CMK (cell line): ENCODE data around the gene RAD21L1.
A peak's percentile ranks its signal among the peaks of the same experiment; 100 is the strongest.

Experiments
- DNase-seq: peaks from one replicate; pipeline ENCODE4 v3.0.0-alpha.2; 2010; ENCODE audit warnings: low read depth

Gene RAD21L1

GRCh38 chr20:1225783-1226654 lies at the start of gene RAD21L1:
TSS of gene RAD21L1 (plus strand) at chr20:1226044. CDS start at chr20:1228454, 2,410 bp downstream.
- peak; percentile 79 for DNase-seq

- DNase-seq = no peak
These were observed 48.2 kb upstream of the RAD21L1 start for GRCh38 chr20:1177680-1178079.

GRCh38 chr20:1178103-1178502 lies 47.7 kb upstream of the RAD21L1 start:
- no peak for DNase-seq

GRCh38 chr20:1178623-1179022 lies 47.2 kb upstream of the RAD21L1 start:
- DNase-seq = no peak

GRCh38 chr20:1180949-1181348 lies 44.9 kb upstream of the RAD21L1 start:
- no peak for DNase-seq

- DNase-seq = no peak
These were observed 43.7 kb upstream of the RAD21L1 start for GRCh38 chr20:1182106-1182505.

GRCh38 chr20:1183153-1183552 lies 42.7 kb upstream of the RAD21L1 start:
- DNase-seq = no peak

GRCh38 chr20:1184260-1184637 lies 41.6 kb upstream of the RAD21L1 start:
- no peak for DNase-seq

GRCh38 chr20:1184638-1185315 lies 41.1 kb upstream of the RAD21L1 start, which contains the start of gene TMEM74B:
TSS of gene TMEM74B (minus strand) at chr20:1184981. CDS start at chr20:1183801, 1,180 bp downstream.
- no peak for DNase-seq

GRCh38 chr20:1185316-1185741 lies 40.5 kb upstream of the RAD21L1 start:
- DNase-seq = no peak

GRCh38 chr20:1185790-1186334 lies 40.0 kb upstream of the RAD21L1 start:
- peak; percentile 43 for DNase-seq

- DNase-seq = no peak
These were observed 39.4 kb upstream of the RAD21L1 start for GRCh38 chr20:1186367-1186991.

- DNase-seq = peak; percentile 65
These were observed 38.2 kb upstream of the RAD21L1 start for GRCh38 chr20:1187605-1188171.

GRCh38 chr20:1188347-1188746 lies 37.5 kb upstream of the RAD21L1 start:
- DNase-seq = no peak

GRCh38 chr20:1189827-1190226 lies 36.0 kb upstream of the RAD21L1 start:
- DNase-seq = no peak

GRCh38 chr20:1190847-1191246 lies 35.0 kb upstream of the RAD21L1 start:
- no peak for DNase-seq

GRCh38 chr20:1191299-1191698 lies 34.5 kb upstream of the RAD21L1 start:
- DNase-seq = no peak

GRCh38 chr20:1195226-1195625 lies 30.6 kb upstream of the RAD21L1 start:
- no peak for DNase-seq

- DNase-seq = no peak
These were observed 29.2 kb upstream of the RAD21L1 start for GRCh38 chr20:1196634-1197033.

GRCh38 chr20:1197801-1198200 lies 28.0 kb upstream of the RAD21L1 start:
- DNase-seq = no peak

GRCh38 chr20:1198751-1199150 lies 27.1 kb upstream of the RAD21L1 start:
- DNase-seq = no peak

GRCh38 chr20:1199212-1199873 lies 26.5 kb upstream of the RAD21L1 start:
- no peak for DNase-seq
